OCI-LY1 (cell line): ENCODE results near the gene NPB.

Experiments used
- H2AFZ ChIP-seq: fragments of 200-600 bp; sonication (generic), shearing (Covaris generic); 2 replicates; pipeline ENCODE4 v1.6.0; 2014; ENCODE audit warnings: antibody characterized with exemption, mild to moderate bottlenecking, low read length
- H3F3A ChIP-seq: fragments of 200-600 bp; sonication (generic), shearing (Covaris generic); 2 replicates; pipeline ENCODE4 v1.6.0; 2014; ENCODE audit warnings: mild to moderate bottlenecking, antibody characterized with exemption, low read length, moderate library complexity; ENCODE audit not compliant: insufficient read depth
- H3K27ac ChIP-seq: fragments of 200-600 bp; sonication (generic); 2 replicates; pipeline ENCODE4 v1.5.1; 2014; ENCODE audit warnings: low read length, mixed run types, mild to moderate bottlenecking, low read depth; ENCODE audit not compliant: poor library complexity, severe bottlenecking
- H3K27me3 ChIP-seq: fragments of 200-600 bp; sonication (generic); 2 replicates; pipeline ENCODE4 v1.6.0; 2014; ENCODE audit warnings: antibody characterized with exemption, mild to moderate bottlenecking, low read length, moderate library complexity; ENCODE audit not compliant: insufficient read depth
- H3K36me3 ChIP-seq: fragments of 200-600 bp; sonication (generic); 2 replicates; pipeline ENCODE4 v1.6.1; 2014; ENCODE audit warnings: mild to moderate bottlenecking, antibody characterized with exemption, low read length, moderate library complexity, mixed read lengths; ENCODE audit not compliant: insufficient read depth
- H3K4me1 ChIP-seq: fragments of 200-600 bp; sonication (generic); 2 replicates; pipeline ENCODE4 v1.5.1; 2014; ENCODE audit warnings: mild to moderate bottlenecking, low read length, moderate library complexity; ENCODE audit not compliant: insufficient read depth, severe bottlenecking
- H3K4me2 ChIP-seq: fragments of 200-600 bp; sonication (generic), shearing (Covaris generic); 2 replicates; pipeline ENCODE4 v1.6.1; 2014; ENCODE audit warnings: low read length
- H3K4me3 ChIP-seq: fragments of 200-600 bp; sonication (generic); 2 replicates; pipeline ENCODE4 v1.5.1; 2014; ENCODE audit warnings: low read length, low read depth, mild to moderate bottlenecking, mixed read lengths; ENCODE audit not compliant: poor library complexity, severe bottlenecking
- H3K79me2 ChIP-seq: fragments of 200-600 bp; shearing (Covaris generic); 2 replicates; pipeline ENCODE4 v1.6.1; 2016; ENCODE audit warnings: mixed run types, low read length, mixed read lengths; ENCODE audit not compliant: insufficient read depth
- H3K9ac ChIP-seq: fragments of 200-600 bp; sonication (generic), shearing (Covaris generic); 2 replicates; pipeline ENCODE4 v1.6.1; 2014; ENCODE audit warnings: mild to moderate bottlenecking, low read length, mixed read lengths
- H3K9me2 ChIP-seq: fragments of 200-600 bp; sonication (generic), shearing (Covaris generic); 2 replicates; pipeline ENCODE4 v1.6.1; 2014; ENCODE audit warnings: low read depth, mild to moderate bottlenecking, low read length, mixed read lengths
- H3K9me3 ChIP-seq: fragments of 200-600 bp; shearing (Covaris generic); 2 replicates; pipeline ENCODE4 v1.6.1; 2014; ENCODE audit warnings: low read length, mixed read lengths
- H4K20me1 ChIP-seq: fragments of 200-600 bp; sonication (generic), shearing (Covaris generic); 2 replicates; pipeline ENCODE4 v1.6.0; 2016; ENCODE audit warnings: mild to moderate bottlenecking, low read length; ENCODE audit not compliant: insufficient read depth
- EZH2 ChIP-seq: fragments of 200-600 bp; sonication (generic), shearing (Covaris generic); IDR thresholded peaks from 2 replicates; pipeline ENCODE4 v1.8.0; 2017; ENCODE audit warnings: borderline replicate concordance, mixed run types, mild to moderate bottlenecking, antibody characterized with exemption, low read length, moderate library complexity, mixed read lengths
- TF ChIP-seq, protein P1 (sequence below): fragments of 200-600 bp; sonication (generic), shearing (Covaris generic); IDR thresholded peaks from 2 replicates; pipeline ENCODE4 v1.5.1; 2017; ENCODE audit warnings: mild to moderate bottlenecking, antibody characterized with exemption, low read length, moderate library complexity, mixed read lengths

NPB gene

DNA sequence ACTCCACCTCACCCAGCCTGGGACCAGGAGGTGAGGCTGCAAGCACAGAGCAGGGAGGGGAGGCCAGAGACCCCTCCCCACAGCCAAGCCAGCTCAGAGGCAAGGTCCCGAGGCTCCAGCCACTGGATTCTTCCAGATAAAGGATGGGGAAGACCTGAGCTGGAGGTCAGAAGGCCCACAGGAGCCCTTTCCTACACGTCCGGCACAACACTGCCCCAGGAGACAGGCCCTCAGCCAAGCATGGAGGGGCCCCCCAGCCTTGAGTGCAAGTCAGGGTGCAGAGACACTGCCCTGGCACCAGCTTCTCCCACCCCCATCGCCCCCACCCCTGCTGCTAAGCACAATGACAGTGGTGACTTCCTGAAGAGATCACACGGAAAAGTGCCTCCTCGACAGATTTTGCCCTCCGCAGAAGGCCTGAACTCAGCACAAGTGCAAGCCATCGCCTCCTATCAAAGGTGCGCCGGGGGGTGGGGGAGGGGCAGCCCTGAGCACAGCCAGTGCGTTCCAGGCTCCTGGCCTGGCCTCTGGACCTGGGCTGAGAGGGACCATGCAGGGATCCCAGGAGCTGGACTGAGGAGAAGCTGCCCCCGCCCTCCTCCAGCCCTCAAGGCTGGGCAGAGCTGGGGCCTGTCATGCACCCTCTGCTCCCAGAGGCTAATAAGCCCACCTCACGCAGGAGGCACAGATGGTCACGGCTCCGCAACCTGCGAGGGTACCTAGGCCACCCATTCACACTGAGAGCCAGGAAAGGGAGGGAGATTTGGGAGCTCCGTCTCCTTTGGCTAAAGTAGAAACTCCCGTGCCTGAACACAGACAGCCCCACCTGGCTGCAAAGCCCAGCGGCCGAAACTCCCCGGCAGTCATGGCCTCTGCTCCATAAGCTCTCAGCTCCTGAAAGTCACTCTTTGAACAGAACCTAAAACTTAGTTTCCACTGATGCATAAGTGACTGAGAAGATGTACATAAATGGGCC, 22.8 kb downstream of the NPB start:
- Histone ChIP-seq H3K27me3 (no peaks in the 10 kb centered on the region), H3K4me3 (peak overlapping the region; percentile 39), H2AFZ (no peak overlapping the region), H3K27ac (no peak overlapping the region), H3K36me3 (peaks cover 21% of the 10 kb centered on the region; the same call in 1 of the 2 replicates), H3K9ac (peak overlapping the region; percentile 37; the same call in 1 of the 2 replicates), H3K9me3 (no peaks in the 10 kb centered on the region), H3K9me2 (no peaks in the 10 kb centered on the region), H3K4me1 (peaks cover 36% of the 10 kb centered on the region), H3K4me2 (peak overlapping the region; percentile 65), H3F3A (no peaks in the 10 kb centered on the region), H3K79me2 (peaks cover 24% of the 10 kb centered on the region), H4K20me1 (no peaks in the 10 kb centered on the region)
- TF ChIP-seq, protein P1, sequence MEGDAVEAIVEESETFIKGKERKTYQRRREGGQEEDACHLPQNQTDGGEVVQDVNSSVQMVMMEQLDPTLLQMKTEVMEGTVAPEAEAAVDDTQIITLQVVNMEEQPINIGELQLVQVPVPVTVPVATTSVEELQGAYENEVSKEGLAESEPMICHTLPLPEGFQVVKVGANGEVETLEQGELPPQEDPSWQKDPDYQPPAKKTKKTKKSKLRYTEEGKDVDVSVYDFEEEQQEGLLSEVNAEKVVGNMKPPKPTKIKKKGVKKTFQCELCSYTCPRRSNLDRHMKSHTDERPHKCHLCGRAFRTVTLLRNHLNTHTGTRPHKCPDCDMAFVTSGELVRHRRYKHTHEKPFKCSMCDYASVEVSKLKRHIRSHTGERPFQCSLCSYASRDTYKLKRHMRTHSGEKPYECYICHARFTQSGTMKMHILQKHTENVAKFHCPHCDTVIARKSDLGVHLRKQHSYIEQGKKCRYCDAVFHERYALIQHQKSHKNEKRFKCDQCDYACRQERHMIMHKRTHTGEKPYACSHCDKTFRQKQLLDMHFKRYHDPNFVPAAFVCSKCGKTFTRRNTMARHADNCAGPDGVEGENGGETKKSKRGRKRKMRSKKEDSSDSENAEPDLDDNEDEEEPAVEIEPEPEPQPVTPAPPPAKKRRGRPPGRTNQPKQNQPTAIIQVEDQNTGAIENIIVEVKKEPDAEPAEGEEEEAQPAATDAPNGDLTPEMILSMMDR = no peak
- no peak for TF ChIP-seq EZH2

DNA sequence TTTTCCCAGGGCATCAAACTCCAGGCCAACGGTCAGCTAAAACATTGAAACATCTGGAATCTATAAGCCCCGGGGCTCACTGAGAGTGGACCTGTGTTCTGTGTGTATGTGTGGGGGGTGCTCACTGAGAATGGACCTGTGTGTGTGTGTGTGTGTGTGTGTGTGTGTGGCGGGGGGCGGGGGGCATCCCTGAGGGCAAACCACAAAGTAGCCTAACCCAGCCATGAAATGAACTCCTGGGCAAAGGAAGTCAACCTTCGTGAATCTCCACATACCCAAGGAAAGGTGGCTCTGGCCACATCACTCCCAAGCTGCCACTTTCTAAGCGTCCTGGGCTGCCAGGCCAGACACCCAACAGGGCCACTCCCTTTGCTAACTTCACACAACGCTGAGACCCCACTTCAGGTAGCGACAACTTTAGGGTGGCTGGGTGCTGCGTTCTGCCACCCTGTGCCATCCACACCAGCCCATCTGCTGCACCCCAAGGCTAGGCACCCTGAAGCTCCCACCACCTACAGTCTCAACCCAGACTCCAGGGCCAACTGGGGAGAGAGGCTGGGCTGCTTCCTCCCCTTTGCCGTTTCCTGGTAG, 23.9 kb downstream of the NPB start:
- Histone ChIP-seq H4K20me1 (no peaks in the 10 kb centered on the region), H3K27me3 (no peaks in the 10 kb centered on the region), H3K4me3 (peak overlapping the region; percentile 86), H3F3A (no peaks in the 10 kb centered on the region), H3K79me2 (peaks cover 24% of the 10 kb centered on the region), H3K9me2 (no peaks in the 10 kb centered on the region), H3K4me1 (peaks cover 36% of the 10 kb centered on the region), H3K9me3 (no peaks in the 10 kb centered on the region), H2AFZ (no peak overlapping the region), H3K4me2 (peak overlapping the region; percentile 79), H3K27ac (peak overlapping the region; percentile 74), H3K36me3 (peaks cover 14% of the 10 kb centered on the region; the same call in 1 of the 2 replicates), H3K9ac (peak overlapping the region; percentile 90)
- TF ChIP-seq EZH2 = no peak
- TF ChIP-seq, protein P1 = no peak

DNA sequence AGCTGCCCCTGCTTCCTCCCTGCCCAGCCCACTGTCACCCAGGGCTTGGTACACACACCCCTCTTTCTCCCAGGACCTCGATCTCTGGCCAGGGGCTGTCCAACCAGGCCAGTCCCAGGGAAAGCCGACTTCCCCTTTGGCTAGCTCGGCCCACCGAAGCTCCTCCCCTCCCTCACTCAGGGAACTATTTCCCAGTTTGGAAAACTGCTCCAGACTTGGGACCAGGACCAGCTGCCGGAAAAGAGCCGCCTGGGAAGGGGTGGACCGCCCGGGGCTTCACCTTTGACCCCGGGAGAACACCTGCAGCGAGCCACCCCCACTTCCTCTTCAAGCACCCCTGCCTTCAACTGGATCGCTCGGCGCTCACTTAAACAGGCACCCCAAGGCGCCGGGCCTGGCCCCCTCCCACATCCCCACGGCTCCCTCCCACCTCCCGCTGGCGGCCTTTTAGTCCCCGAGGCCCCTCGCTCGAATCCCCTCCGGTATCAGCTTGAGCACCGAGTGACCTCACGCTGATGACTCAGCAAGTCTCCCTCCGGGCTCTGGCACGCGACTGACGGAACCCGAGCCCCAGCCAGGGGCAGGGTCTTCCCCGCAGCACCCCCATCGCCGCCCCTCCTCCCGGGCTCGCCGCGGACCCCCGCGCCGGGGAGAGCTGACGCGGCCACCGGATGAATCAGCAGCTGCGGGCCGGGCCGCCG, 24.6 kb downstream of the NPB start:
- H3K4me2 ChIP-seq = peak overlapping the region; percentile 79
- H3K9ac ChIP-seq = peak overlapping the region; percentile 90
- H3K4me1 ChIP-seq = peaks cover 36% of the 10 kb centered on the region
- no peaks in the 10 kb centered on the region for H3F3A ChIP-seq
- H3K27me3 ChIP-seq = no peaks in the 10 kb centered on the region
- no peaks in the 10 kb centered on the region for H3K9me2 ChIP-seq
- H4K20me1 ChIP-seq = no peaks in the 10 kb centered on the region
- peaks cover 9% of the 10 kb centered on the region; the same call in 1 of the 2 replicates for H3K36me3 ChIP-seq
- H3K27ac ChIP-seq = peak overlapping the region; percentile 74
- no peak overlapping the region for H2AFZ ChIP-seq
- H3K79me2 ChIP-seq = peaks cover 24% of the 10 kb centered on the region
- peak overlapping the region; percentile 86 for H3K4me3 ChIP-seq
- H3K9me3 ChIP-seq = no peaks in the 10 kb centered on the region
- TF ChIP-seq, protein P1 = no peak
- no peak for TF ChIP-seq EZH2
